ENCODE results near the gene MRTFA. TPM values are rescaled to one million over a fixed set of nuclear protein-coding genes. Genes with fewer than 3 reads are reported as not detected.
"Not testable (repeated sequence)": the region's sequence is repeated elsewhere in the genome, so short reads cannot be mapped to it uniquely, and the experiment has no call there.

Gene MRTFA
- polyA plus RNA-seq, 5 donors: 15.6 to 29.7 (median 21.0) TPM

DNA sequence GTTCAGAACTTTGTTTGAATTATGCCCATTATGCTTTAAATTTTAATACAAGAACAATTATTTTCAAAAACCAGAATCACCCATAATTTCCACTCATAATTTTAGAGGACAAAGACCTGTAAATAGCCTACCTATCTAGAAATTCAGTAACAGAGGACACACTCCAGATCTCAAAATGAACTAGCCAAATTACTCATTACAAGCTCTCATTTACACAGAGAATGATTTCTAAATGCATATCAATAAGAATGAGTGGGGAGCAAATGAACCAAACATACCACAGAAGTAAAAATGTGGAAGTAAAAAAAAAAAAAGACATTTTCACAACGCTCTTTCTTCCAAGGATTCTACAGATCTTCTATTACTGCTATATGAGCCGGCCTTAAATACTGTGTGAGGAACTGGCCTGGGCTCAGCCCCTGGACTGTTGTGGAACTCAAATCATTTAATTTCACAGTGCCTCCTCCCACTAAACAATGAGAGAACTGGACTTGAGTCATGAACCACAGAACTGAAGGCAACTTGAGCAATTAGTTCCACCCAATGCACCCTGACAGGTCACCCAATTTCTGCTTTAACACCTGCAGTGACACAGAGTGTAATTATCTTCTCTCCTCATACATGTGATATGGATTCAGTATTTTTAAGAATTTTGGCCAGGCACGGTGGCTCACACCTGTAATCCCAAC, 8.0 kb downstream of the MRTFA start:
- DNase-seq: no peak

- DNase-seq: no peak
Measured at GRCh38 chr22:40627612-40628011, 8.9 kb downstream of the MRTFA start.

- DNase-seq: no peak
Measured at GRCh38 chr22:40626851-40627250, 9.7 kb downstream of the MRTFA start.

DNA sequence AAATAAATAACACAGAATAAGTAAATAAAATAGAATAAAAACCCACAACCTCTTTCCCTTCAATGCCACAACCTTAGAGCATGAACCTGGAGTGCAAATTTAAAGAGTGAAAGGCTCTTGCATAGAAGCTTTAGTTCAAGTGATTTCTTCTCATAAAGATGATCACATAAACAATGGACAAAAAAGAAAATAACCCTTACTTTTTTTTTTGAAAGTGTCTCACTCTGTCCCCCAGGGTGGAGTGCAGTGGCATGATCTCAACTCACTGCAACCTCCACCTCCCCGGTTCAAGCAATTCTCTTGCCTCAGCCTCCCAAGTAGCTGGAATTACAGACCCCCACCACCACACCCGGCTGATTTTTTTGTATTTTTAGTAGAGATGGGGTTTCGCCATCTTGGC, 10.7 kb downstream of the MRTFA start:
- DNase-seq: not testable (repeated sequence)

- DNase-seq: not testable (repeated sequence)
Measured at GRCh38 chr22:40625281-40625680, 11.2 kb downstream of the MRTFA start.

DNA sequence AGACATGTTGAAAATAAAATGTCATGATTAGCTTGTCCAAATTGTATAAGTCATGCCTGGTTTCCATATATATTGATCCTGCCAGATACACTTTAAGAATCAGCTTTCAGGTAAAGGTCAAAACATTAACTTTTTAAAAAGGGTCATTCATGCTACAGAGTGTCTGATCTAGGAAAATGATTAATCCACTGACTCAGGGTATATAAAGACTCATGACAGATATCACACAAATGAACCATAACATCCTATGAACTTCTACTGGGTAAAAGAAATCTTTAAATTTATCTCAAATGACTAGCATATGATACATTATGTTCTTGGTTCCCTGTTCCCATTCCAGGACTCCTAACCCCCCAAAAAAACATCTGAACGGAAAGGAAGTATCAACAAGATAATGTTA, 11.7 kb downstream of the MRTFA start:
- no peak for DNase-seq

DNA sequence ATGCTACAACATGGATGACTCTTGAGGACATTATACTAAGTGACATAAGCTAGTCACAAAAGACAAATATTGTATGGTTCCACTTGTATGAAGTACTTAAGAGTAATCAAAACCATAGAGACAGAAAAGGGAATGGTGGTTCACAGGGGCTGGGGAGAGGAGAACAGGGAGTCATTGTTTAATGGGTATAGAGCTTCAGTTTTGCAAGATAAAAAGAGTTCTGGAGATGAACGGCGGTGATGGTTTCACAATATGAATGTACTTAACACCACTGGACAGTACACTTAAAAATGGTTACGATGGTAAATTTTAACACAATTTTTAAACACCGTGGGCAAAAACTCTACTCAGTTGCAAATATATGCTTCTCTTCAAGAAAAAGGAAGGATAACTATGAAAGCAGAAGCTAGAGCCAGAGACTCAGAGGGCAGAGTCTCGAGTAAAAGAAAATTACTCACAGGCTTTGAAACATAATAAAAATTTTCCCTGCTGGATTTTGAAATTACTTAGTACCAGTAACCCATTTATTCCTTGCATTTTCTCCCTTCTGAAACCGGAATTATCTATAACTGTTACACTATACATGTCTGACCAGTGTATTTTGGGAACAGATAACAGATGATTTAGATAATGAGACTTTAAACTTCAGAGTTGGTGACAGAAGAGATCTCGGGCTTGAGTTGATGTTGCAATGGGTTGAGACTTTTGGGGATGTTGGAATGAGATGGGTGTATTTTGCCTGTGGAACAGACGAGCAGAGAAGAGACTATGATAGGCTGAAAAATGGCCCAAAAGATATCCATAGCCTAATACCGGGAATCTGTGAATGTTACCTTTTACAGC, 15.0 kb downstream of the MRTFA start:
- no peak for DNase-seq

- no peak for DNase-seq
Measured at GRCh38 chr22:40620464-40621046, 16.0 kb downstream of the MRTFA start.

GRCh38 chr22:40618400-40618799, 18.1 kb downstream of the MRTFA start:
- DNase-seq: no peak

DNA sequence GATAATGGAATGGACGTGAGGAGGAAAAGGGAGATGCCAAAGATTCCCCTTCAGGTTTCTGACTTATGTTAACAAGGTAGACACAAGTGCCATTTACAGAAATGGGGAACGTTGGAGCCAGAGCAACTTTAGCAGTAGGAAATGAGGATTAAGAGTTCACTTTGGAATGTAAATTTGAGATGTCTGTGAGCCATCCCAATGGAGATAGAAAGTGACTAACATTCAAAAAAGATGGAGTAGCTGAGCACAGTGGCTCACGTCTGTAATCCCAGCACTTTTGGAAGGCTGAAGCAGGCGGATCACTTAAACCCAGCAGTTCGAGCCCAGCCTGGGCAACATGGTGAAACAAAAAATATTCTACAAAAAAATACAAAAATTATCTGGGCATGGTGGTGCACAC, 19.9 kb downstream of the MRTFA start:
- DNase-seq: no peak

GRCh38 chr22:40613067-40613466, 23.5 kb downstream of the MRTFA start:
- DNase-seq: no peak

DNA sequence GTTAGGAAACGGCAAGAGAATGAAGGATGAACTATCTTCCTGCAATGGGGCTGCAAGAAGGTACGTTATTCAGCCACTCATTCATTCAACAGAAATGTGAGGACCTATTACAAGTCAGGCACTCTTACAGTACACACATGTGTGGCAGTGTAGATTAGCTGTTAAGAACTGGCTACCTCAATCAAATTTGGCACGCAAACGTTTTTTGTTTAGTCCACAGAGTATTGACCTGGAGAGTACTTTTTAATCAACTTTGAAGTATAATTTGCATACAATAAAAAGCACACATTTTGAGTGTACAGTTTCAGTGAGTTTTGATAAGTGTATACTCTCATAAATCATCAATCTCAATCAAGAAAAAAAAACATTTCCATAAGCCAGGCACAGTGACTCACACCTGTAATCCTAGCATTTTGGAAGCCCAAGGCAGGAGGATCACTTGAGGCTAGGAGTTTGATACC, 24.2 kb downstream of the MRTFA start:
- DNase-seq: no peak

DNA sequence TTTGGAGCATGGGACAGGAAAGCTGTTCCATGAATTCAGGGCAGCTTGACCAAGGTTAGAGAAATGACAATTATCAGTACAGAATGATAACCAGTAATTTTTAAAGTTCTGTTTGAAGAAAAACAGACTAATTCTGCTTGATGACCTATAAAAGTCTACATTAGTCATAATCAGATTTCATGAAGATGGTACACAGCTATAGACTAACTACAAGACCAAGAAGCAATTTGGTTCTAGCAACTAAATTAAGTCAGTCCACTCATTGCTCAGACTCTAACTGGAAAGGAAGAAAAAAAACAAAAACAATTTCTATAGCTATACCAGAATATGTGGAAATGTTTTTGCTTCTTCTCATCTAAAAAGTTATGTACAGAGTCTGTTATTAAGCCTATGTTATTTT, 24.9 kb downstream of the MRTFA start:
- DNase-seq: no peak

DNA sequence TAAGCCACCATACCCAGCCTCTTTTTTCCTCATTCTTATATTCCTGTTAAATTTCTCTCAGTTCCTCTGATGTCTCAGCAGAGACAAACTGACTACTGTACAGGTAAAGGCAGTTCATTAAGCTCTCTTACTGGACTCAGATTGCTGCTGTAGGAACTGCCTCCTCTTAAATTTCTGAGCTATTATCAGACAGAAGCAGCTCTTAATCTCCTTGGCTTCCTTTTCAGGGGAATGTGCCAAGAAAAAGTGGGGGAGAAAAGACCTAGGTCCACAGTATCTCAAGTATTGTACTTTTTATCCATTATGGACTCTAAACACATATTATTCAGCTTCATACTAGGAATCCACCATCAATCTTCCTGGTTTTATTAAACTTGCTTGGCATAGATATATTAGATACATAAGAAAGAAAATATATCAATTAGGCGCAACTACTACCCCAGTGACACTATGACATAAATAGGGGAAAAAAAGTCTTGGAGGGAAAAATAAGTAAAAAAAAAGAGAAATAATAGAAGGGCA, 26.1 kb downstream of the MRTFA start:
- DNase-seq: no peak

DNA sequence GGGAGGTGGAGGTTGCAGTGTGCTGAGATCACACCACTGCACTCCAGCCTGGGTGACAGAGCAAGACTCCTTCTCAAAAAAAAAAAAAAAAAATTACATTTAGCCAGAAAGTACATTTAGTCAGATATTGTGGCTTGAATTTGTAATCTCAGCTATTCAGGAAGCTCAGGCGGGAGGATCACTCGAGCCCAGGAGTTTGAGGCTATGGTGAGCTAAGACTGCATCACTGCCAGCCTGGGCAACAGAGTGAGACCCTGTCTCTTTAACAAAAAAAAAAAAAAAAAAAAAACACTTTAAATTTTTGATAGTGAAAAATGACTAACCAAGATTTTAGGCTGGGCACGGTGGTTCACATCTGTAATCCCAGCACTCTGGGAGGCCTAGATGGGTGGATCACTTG, 27.3 kb downstream of the MRTFA start:
- DNase-seq: no peak

- no peak for DNase-seq
Measured at GRCh38 chr22:40607506-40607905, 29.0 kb downstream of the MRTFA start.

GRCh38 chr22:40606306-40606705, 30.2 kb downstream of the MRTFA start:
- DNase-seq: no peak

DNA sequence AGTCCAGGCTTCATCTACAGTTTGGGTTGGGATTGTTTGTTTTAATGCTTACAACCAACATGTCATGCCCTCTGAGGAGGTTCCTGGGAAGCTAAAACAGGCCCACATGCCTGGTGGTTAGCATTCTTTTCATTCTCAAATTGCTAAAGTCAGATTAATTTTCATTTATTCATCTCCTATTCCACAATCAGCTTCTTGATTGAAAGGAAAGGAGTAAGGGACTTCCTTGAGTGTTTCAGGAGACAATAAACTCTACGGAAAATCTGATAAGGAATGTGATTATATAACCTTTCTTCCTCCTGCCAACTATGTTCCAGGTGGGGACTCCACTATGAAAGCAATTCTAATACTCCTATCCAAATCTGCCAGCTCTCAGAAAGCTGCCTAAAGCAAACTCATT, 30.8 kb downstream of the MRTFA start:
- no peak for DNase-seq

DNA sequence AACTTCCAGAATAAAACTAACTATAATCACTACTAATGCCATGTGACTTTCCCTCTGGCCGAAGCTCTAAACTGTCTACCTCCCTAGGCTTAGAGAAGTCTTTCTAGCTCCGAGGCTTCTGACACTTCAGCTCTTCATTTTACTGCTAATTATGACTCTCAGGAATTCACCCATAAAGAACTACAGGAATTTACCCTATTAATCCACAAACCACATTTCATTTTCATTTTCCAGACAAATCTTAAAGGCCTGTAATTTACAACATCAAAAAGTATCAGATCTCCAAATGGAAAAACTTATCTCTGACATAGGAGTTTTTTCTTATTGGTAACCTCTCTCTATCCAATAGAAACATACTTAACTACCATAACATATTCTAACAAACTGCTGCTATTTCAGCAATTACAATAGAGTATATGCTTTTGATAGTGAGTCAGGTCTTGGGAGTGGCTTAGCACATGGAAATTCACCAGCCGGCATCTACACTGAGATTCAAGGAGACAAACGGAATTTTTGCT, 33.4 kb downstream of the MRTFA start:
- DNase-seq: no peak

DNA sequence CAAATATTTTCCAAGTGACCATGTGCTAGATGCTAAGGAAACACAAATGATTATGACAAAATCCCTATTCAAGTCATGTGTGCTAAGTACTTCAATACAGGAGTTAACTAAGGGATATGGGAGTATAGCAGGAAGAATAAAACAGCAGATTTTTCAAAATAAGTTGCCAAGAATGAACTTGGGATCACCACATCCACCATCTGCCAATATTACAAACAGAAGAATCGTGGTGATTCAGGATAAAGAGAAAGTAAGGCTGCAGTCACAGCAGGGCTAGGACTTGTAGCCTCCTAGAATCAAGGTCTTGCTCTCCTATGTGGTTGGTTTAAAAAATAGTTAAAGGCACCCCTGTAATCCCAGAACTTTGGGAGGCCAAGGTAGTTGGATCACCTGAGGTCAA, 34.3 kb downstream of the MRTFA start:
- DNase-seq: no peak

DNA sequence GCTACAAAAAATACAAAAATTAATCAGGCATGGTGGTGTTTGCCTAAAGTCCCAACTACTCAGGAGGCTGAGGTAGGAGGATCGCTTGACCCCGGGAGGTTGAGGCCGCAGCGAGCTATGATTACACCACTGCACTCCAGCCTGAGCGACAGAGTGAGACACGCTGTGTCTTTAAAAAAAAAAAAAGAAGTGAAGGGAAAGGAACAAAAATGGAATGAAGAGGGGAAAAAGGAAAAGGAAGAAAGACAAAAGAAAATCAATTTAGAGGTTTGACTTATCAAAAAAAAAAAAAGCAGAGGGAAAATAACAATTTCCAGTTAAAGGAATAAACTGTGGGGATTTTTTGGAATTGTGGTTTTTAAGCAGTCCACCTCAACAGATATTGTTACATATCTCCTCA, 36.8 kb downstream of the MRTFA start:
- no peak for DNase-seq

- DNase-seq: not testable (repeated sequence)
Measured at GRCh38 chr22:40598712-40599111, 37.8 kb downstream of the MRTFA start.
